SH-SY5Y (cell line): Measurements from ENCODE around the gene ADAMTSL1.

Experiments used
- GATA2 ChIP-seq: IDR thresholded peaks from 2 replicates; pipeline ENCODE4 v1.6.1; 2011; ENCODE audit warnings: mild to moderate bottlenecking, low read depth, low read length
- GATA3 ChIP-seq: IDR thresholded peaks from 2 replicates; pipeline ENCODE4 v1.6.1; 2011; ENCODE audit warnings: low read depth, mild to moderate bottlenecking, low read length, moderate library complexity

GRCh38 chr9:18500451-18500850 lies 26.5 kb downstream of the ADAMTSL1 start:
- TF ChIP-seq GATA3, result no peak
- no peak for TF ChIP-seq GATA2
